GM18907 (cell line): ENCODE data around the gene OPN1LW.
"Not testable (repeated sequence)": the region's sequence is repeated elsewhere in the genome, so short reads cannot be mapped to it uniquely, and the experiment has no call there.

Source experiments
- ATAC-seq: cut with Tn5 transposase; IDR thresholded peaks from one replicate; pipeline ENCODE4 v1.9.1; 2021; ENCODE audit warnings: mild to moderate bottlenecking, moderate library complexity; ENCODE audit not compliant: unreplicated experiment

OPN1LW gene

GRCh38 chrX:154132366-154132765, 11.7 kb upstream of the OPN1LW start:
- no peak for ATAC-seq

DNA sequence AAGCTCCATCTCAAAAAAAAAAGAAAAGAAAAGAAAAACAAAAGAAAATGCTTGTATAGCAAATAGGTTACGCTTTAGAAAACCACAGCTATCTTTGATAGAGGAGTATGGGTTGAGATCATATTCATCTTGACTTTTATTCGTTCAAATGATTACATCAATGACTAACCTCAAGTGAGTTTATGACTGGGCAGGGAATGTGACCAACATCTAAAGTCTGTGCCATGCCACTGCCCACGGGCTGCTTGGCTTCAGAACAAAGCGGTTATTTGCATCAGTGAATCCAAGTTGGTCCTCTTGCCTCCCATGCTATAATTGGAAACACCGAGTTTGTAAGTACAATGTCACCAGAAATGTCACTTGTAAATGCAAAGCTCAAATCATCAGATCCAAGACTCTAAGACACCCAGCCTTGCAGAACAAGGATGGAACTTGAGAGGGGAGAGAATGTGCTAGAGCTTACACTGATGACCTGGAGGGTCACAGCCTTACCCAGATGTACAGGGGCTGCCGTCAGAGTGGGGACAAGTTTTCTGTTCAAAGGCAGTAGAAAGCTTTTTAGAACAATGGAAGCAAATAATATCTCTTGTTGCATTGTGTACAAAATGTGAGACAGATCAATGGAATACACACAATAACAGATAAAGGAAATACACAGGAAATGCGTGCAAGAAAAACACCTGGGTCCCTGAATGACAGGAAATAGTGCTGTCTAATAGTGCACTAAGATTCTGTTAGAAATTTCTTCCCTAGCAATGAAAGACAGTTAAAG, 8.4 kb upstream of the OPN1LW start:
- no peak for ATAC-seq

GRCh38 chrX:154136627-154137161, 7.3 kb upstream of the OPN1LW start:
- no peak for ATAC-seq

DNA sequence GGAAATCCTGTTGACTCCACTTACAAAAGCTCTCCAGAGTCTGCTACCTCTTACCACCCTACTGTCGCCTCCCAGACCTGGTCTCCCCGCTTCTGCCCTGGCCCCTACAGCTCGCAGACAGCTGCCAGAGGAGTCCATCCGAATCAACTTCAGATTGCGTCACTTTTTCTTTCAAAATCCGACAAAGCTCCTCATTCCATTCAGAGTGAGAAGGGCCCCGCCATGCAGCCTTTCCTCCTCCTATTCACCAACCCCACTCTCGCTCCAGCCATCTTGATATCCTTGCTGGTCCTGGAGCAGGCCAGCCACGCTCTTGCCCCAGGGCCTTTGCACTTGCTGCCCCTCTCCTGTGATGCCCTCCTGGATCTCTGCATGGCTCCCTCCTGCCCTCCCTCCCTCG, 5.2 kb upstream of the OPN1LW start:
- ATAC-seq: no peak

DNA sequence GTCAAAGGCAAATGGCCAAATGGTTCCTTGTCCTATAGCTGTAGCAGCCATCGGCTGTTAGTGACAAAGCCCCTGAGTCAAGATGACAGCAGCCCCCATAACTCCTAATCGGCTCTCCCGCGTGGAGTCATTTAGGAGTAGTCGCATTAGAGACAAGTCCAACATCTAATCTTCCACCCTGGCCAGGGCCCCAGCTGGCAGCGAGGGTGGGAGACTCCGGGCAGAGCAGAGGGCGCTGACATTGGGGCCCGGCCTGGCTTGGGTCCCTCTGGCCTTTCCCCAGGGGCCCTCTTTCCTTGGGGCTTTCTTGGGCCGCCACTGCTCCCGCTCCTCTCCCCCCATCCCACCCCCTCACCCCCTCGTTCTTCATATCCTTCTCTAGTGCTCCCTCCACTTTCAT, 3.8 kb upstream of the OPN1LW start:
- no peak for ATAC-seq

DNA sequence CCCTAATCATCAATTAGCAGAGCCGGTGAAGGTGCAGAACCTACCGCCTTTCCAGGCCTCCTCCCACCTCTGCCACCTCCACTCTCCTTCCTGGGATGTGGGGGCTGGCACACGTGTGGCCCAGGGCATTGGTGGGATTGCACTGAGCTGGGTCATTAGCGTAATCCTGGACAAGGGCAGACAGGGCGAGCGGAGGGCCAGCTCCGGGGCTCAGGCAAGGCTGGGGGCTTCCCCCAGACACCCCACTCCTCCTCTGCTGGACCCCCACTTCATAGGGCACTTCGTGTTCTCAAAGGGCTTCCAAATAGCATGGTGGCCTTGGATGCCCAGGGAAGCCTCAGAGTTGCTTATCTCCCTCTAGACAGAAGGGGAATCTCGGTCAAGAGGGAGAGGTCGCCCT, 3.3 kb upstream of the OPN1LW start:
- no peak for ATAC-seq

DNA sequence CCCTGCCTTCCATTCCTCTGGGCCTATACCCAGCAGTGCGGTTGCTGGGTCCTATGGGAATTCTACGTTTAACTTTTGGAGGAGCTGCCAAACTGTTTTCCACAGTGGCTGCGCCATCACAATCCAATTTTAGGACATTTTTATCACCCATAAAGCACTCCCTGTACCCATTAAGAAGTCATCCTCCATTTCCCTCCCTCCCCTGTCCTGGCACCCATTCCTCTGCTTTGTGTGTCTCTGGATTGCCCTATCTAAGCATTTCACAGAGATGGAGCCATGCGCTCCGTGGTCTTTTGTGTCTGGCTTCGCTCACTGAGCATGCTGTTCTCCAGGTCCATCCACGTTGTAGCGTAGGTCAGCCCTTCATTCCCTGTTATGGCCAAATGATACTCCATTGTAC, 1.7 kb upstream of the OPN1LW start:
- ATAC-seq: no peak

DNA sequence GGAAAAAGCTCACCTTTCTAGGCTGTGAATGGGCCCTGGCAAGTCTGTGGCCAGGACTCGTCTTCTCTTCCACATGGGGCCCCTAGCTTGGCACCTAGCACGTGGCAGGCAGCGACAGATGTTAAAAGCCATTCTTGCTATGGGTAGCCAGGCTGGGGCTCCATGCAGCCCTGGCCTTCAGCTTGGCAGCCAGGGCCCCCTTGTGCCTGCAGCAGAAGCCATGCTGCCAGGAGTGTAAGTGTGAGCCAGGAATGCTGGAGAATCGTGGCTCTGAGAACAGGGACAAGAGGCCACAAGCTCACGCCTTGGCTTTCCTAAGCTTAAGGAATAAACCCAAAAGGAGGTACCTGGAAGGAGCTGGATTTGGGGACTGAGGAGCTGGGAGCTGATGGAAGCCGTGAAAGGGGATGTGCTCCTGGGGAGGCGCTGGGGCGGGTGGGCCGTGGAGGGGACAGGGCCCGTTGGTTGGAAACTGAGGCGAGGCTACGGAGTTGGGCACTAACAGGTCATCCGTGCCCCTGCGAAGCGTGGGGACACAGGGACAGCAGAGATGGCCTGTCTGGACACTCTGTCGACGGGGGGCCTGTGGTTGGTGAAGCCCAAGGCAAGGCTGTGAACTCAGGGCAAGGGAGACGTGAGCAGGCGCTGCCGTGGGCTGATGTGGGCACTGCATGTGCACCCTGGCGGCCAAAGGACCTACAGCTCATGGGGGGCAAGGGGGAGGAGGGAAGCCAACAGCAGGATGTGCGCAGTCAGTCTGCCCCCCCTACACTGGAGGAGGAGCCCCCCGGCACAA, 895 bp upstream of the OPN1LW start:
- no peak for ATAC-seq

DNA sequence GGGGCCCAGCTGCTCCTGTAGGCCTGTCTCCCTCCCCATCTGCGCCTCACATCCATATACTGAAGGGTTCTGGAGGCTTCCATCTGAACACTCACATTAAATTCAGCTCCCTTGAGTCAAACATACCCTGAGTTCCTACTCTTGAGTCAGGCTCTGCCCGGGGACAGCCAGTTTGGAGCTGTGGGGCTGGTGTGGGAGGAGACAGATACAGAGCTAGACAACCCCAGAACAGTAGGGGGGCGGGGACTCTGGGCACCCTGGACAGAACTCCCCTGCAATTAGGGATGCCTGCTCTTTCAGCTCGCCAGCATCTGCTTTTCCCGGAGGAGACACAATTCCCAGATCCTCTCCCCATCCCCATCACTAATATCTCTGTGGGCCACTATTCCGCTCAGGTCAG, 7.0 kb downstream of the OPN1LW start:
- ATAC-seq: not testable (repeated sequence)

DNA sequence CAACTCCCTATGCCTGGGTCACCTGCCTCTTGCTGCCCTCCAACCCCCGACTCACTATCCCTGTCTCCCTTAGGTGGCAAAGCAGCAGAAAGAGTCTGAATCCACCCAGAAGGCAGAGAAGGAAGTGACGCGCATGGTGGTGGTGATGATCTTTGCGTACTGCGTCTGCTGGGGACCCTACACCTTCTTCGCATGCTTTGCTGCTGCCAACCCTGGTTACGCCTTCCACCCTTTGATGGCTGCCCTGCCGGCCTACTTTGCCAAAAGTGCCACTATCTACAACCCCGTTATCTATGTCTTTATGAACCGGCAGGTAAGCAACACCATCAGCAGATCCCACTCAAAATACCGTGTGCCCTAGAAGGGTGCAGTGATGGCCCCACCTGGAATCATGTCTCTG, 12.2 kb downstream of the OPN1LW start:
- ATAC-seq: not testable (repeated sequence)

- ATAC-seq: not testable (repeated sequence)
Measured at GRCh38 chrX:154157207-154157606, 13.2 kb downstream of the OPN1LW start.

GRCh38 chrX:154159345-154159744, 15.3 kb downstream of the OPN1LW start:
- ATAC-seq: not testable (repeated sequence)

DNA sequence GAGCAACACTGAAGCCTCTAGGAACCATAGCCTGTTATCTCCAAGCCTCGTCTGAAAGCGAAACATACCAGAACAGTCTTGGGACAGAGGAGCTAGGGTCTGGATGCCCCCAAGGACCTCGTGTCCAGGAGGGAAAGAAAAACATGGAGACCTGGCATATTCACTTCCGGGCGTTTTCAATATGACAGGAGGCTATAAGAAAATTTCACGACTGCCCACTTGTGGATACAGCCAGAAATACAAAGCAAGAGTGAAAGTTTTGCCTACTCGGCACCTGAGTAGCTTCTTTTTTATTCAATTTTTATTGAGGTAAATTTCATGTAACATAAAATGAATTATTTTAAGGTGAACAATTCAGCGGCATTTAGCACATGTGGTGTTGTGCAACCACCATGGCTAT, 20.9 kb downstream of the OPN1LW start:
- ATAC-seq: not testable (repeated sequence)

GRCh38 chrX:154168384-154168783, 24.3 kb downstream of the OPN1LW start:
- ATAC-seq: not testable (repeated sequence)

DNA sequence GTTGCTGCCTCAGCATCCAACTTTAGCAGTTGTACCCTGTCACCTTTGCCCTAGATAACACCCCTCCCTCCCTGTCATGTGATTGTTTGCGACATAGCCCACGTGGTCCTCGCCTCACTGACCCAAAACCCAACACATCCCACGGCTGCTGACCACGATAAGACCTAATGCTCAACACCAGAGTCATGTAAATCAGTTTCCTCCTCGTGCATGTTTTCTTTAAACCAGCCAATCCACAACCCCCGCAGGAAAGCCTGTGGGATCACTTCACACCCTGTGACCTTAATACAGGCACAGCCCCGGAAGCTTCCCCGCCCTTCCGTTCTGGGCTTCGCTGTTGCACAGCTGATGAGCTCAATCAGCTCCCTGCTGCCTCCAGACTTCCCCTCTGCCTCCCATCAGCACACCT, 28.5 kb downstream of the OPN1LW start:
- not testable (repeated sequence) for ATAC-seq

DNA sequence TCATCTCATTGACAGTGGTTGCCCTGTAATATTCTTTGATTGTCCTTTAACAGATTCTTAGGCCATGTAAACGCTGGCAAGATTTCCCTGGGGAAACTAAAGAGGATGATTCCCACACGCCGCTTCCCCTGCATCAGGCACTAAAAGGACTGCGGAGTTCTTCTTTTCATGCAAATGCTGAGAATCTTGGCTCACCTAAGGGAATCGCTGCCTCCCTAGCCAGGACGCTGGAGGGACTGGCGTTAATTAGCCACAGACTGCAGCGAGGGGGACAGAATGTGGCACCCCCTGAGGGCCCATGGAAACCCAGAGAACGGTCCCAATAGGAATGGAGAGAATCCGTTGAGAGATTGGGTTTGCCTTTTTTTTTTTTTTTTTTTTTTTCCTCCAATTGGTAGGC, 30.3 kb downstream of the OPN1LW start:
- ATAC-seq: not testable (repeated sequence)

GRCh38 chrX:154182296-154182695, 38.3 kb downstream of the OPN1LW start, which contains the start of gene OPN1MW:
OPN1MW (plus strand) TSS chrX:154182596; CDS start chrX:154182678, 82 bp downstream.
- ATAC-seq: not testable (repeated sequence)

GRCh38 chrX:154183794-154184193, 39.8 kb downstream of the OPN1LW start:
- not testable (repeated sequence) for ATAC-seq

DNA sequence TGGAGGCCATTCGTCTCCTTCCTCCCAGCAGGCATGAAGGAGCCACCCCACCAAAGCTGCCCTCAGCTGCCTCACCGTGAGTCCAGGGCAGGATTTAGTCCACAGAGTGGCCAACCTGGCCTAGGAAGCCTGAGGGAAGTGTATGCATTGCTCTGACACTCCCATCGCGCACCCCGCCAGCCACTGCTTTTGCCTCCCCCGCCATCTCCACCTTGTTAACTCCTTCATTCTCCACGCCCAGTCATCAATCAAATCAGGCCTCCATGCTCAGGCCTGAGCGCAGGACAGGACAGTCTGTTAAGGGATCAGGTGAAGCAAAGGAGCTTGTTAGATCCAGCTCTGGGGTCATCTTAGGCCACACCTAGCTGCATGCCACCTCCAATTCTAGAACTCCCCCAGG, 48.8 kb downstream of the OPN1LW start:
- ATAC-seq: not testable (repeated sequence)

- ATAC-seq: not testable (repeated sequence)
Measured at GRCh38 chrX:154194316-154194715, 50.3 kb downstream of the OPN1LW start.

DNA sequence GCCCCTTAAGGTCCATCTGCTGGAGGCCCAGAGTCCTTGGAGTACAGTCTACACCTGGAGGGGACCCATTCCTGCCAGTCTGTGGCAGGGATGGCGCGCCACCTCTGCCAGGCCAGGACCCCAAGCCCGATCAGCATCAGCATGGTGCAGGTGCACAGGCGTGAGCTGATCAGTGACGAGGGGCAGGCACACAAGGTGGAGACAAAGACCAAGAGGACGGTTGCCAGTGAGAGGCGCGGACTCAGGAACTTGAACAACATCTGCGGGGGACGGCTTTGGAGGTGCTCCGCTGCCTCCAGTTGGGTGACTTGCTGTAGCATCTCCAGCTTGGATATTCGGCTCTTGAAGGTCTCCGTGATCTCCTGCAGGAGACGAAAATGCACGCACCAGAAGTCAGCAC, 52.4 kb downstream of the OPN1LW start:
- ATAC-seq: not testable (repeated sequence)
